Caco-2 (cell line): ENCODE results near the gene PI4K2B. TPM values are rescaled to one million over a fixed set of nuclear protein-coding genes. Genes with fewer than 3 reads are reported as not detected.
"Not testable (repeated sequence)": the region's sequence is repeated elsewhere in the genome, so short reads cannot be mapped to it uniquely, and the experiment has no call there.

Source experiments
- BruUV-seq: library from RNA; stranded (reverse); fragments of 400-500 nt; replicated peaks from 2 replicates; lab custom pipeline; 2021; lab: Mats Ljungman, UMichigan
- CTCF ChIA-PET: fragments of 300-600 bp; sonication (Branson Sonifier 250); formaldehyde crosslinking; loops from one replicate; lab custom pipeline; 2022; ENCODE audit warnings: antibody characterized with exemption; lab: Charles Lee
- POLR2A ChIA-PET: fragments of 300-600 bp; sonication (Branson Sonifier 250); formaldehyde crosslinking; loops from one replicate; lab custom pipeline; 2022; ENCODE audit warnings: antibody characterized with exemption; lab: Charles Lee
- DNase-seq, 2 experiments: peaks; one replicate each; pipeline versions ENCODE4 v3.0.0 to v3.0.0-alpha.2; 2020 to 2022
- H3K27me3 ChIP-seq: replicated peaks from 2 replicates; pipeline ENCODE4 v1.6.0; 2011; ENCODE audit warnings: low read length; ENCODE audit not compliant: control insufficient read depth, insufficient read depth
- H3K36me3 ChIP-seq: 2 replicates; pipeline ENCODE4 v1.5.1; 2011; ENCODE audit warnings: low read length; ENCODE audit not compliant: control insufficient read depth, insufficient read depth
- H3K4me1 ChIP-seq: fragments of 250-450 bp; sonication (Bioruptor Pico); 2 replicates; pipeline ENCODE4 v1.5.1; 2020; ENCODE audit warnings: mild to moderate bottlenecking
- H3K4me3 ChIP-seq: 2 replicates; pipeline ENCODE4 v1.5.1; 2011; ENCODE audit warnings: low read depth, mild to moderate bottlenecking, control low read depth, low read length
- H3K9me3 ChIP-seq: fragments of 250-450 bp; sonication (Bioruptor Pico); 2 replicates; pipeline ENCODE4 v1.5.1; 2020; ENCODE audit warnings: mild to moderate bottlenecking, moderate library complexity
- H3K27ac Mint-ChIP-seq: one replicate; pipeline ENCODE4 v1.8.0; 2022; ENCODE audit warnings: mixed read lengths; ENCODE audit not compliant: unreplicated experiment
- H3K27me3 Mint-ChIP-seq: one replicate; pipeline ENCODE4 v1.8.0; 2022; ENCODE audit warnings: mixed read lengths; ENCODE audit not compliant: insufficient read depth, unreplicated experiment
- H3K36me3 Mint-ChIP-seq: one replicate; pipeline ENCODE4 v1.8.0; 2022; ENCODE audit warnings: mild to moderate bottlenecking, mixed read lengths; ENCODE audit not compliant: insufficient read depth, unreplicated experiment
- H3K4me1 Mint-ChIP-seq: one replicate; pipeline ENCODE4 v1.8.0; 2022; ENCODE audit warnings: low read depth, mixed read lengths; ENCODE audit not compliant: unreplicated experiment
- H3K4me3 Mint-ChIP-seq: one replicate; pipeline ENCODE4 v1.8.0; 2022; ENCODE audit warnings: mild to moderate bottlenecking, moderate library complexity, mixed read lengths; ENCODE audit not compliant: unreplicated experiment
- H3K9me3 Mint-ChIP-seq: one replicate; pipeline ENCODE4 v1.8.0; 2022; ENCODE audit warnings: mixed read lengths; ENCODE audit not compliant: unreplicated experiment
- intact Hi-C: fragments of 100-400 bp; cut with micrococcal nuclease; formaldehyde crosslinking; loops from one replicate; pipeline ENCODE4 v1.10.0; 2022; ENCODE audit not compliant: unreplicated experiment
- total RNA-seq: library from RNA; stranded (reverse); gene quantifications from 2 replicates; pipeline ENCODE4 v1.2.3, GENCODE V29; 2022
- TF ChIP-seq, protein P1 (sequence below), 2 experiments: fragments of 200-600 bp in 1 of 2; IDR thresholded peaks; 1 replicate in 1 of 2; 2 replicates in 1 of 2; pipeline versions ENCODE4 v1.5.1 to v1.8.0; 2011 to 2022; ENCODE audit warnings: antibody characterized with exemption in 1 of 2, control low read depth in 1 of 2, inconsistent platforms in 1 of 2, low read depth in 1 of 2, low read length in 1 of 2, mild to moderate bottlenecking in 1 of 2, moderate library complexity in 1 of 2; ENCODE audit not compliant: insufficient read depth in 1 of 2, severe bottlenecking in 1 of 2, unreplicated experiment in 1 of 2

Gene PI4K2B
- total RNA-seq, 1 experiment from 2014 or later: 25.0 TPM

- DNase-seq: no peak
- H3K36me3 Mint-ChIP-seq: peaks cover 18% of the 10 kb centered on the region
- Histone ChIP-seq H3K36me3 (no peaks in the 10 kb centered on the region), H3K9me3 (no peaks in the 10 kb centered on the region), H3K27me3 (no peaks in the 10 kb centered on the region), H3K4me3 (no peak overlapping the region), H3K4me1 (peaks cover 5% of the 10 kb centered on the region)
- peaks cover 10% of the 10 kb centered on the region for H3K4me1 Mint-ChIP-seq
- TF ChIP-seq, protein P1, sequence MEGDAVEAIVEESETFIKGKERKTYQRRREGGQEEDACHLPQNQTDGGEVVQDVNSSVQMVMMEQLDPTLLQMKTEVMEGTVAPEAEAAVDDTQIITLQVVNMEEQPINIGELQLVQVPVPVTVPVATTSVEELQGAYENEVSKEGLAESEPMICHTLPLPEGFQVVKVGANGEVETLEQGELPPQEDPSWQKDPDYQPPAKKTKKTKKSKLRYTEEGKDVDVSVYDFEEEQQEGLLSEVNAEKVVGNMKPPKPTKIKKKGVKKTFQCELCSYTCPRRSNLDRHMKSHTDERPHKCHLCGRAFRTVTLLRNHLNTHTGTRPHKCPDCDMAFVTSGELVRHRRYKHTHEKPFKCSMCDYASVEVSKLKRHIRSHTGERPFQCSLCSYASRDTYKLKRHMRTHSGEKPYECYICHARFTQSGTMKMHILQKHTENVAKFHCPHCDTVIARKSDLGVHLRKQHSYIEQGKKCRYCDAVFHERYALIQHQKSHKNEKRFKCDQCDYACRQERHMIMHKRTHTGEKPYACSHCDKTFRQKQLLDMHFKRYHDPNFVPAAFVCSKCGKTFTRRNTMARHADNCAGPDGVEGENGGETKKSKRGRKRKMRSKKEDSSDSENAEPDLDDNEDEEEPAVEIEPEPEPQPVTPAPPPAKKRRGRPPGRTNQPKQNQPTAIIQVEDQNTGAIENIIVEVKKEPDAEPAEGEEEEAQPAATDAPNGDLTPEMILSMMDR (IDR thresholded peaks at IDR 0.05; ENCODE audit: insufficient read depth in 1 of 2, low read depth in 1 of 2, low read length in 1 of 2, severe bottlenecking in 1 of 2, unreplicated experiment in 1 of 2): no peak
- no peaks in the 10 kb centered on the region for H3K27me3 Mint-ChIP-seq
- intact Hi-C loops: no loop called here
- H3K4me3 Mint-ChIP-seq: no peak overlapping the region
- ChIA-PET POLR2A (interaction anchor here (0.6 kb wide), 1 partner anchor 60 kb away, joined by 3 read pairs; no protein-coding TSS in a partner anchor), CTCF (interaction anchor here (1.2 kb wide), 1 partner anchor 60 kb away, joined by 3 read pairs; the partner anchor contains the start of gene ZCCHC4)
- H3K27ac Mint-ChIP-seq: no peak overlapping the region
- no TSS peak for BruUV-seq
- no peaks in the 10 kb centered on the region for H3K9me3 Mint-ChIP-seq
Measured at GRCh38 chr4:25252230-25253070, 18.6 kb downstream of the PI4K2B start.

DNA sequence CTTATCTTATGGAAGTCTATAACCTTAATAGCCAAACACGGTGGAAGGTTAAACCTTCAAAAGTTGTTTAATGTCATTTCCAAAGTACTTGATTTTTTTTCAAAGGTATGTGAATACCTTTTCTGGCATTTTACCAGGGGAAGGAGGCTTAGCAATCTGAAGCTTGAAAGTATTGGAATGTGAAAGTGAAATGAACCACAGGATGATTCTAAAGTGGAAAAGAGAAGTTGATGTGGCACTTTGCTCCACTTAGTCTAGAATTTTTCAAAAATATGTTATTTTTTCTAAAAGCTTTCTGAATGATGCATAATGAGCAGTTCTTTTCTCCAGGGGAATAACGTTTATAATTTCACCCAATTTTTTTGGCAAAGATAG, 19.2 kb downstream of the PI4K2B start:
- Histone ChIP-seq H3K36me3 (no peaks in the 10 kb centered on the region), H3K4me3 (no peak overlapping the region), H3K9me3 (no peaks in the 10 kb centered on the region), H3K4me1 (peaks cover 9% of the 10 kb centered on the region), H3K27me3 (no peaks in the 10 kb centered on the region)
- peaks cover 18% of the 10 kb centered on the region for H3K36me3 Mint-ChIP-seq
- BruUV-seq: no TSS peak
- TF ChIP-seq, protein P1 (IDR thresholded peaks at IDR 0.05; ENCODE audit: insufficient read depth in 1 of 2, low read depth in 1 of 2, low read length in 1 of 2, severe bottlenecking in 1 of 2, unreplicated experiment in 1 of 2): no peak
- H3K4me1 Mint-ChIP-seq: peaks cover 10% of the 10 kb centered on the region
- no peak for DNase-seq
- no peaks in the 10 kb centered on the region for H3K27me3 Mint-ChIP-seq
- POLR2A ChIA-PET: interaction anchor here (0.6 kb wide), 1 partner anchor 59 kb away, joined by 3 read pairs; no protein-coding TSS in a partner anchor
- no peaks in the 10 kb centered on the region for H3K9me3 Mint-ChIP-seq
- CTCF ChIA-PET: interaction anchor here (1.2 kb wide), 1 partner anchor 59 kb away, joined by 3 read pairs; the partner anchor contains the start of gene ZCCHC4
- intact Hi-C loops: no loop called here
- no peak overlapping the region for H3K27ac Mint-ChIP-seq
- no peak overlapping the region for H3K4me3 Mint-ChIP-seq

- H3K9me3 Mint-ChIP-seq, POLR2A ChIA-PET, H3K27me3 ChIP-seq, H3K36me3 ChIP-seq, BruUV-seq, H3K27me3 Mint-ChIP-seq, H3K4me3 Mint-ChIP-seq, H3K4me3 ChIP-seq, H3K9me3 ChIP-seq, intact Hi-C loops, H3K27ac Mint-ChIP-seq, DNase-seq, H3K4me1 ChIP-seq: not testable (repeated sequence)
- CTCF ChIA-PET: interaction anchor here (1.2 kb wide), 1 partner anchor 59 kb away, joined by 3 read pairs; the partner anchor contains the start of gene ZCCHC4
- peaks cover 18% of the 10 kb centered on the region for H3K36me3 Mint-ChIP-seq
- H3K4me1 Mint-ChIP-seq: peaks cover 10% of the 10 kb centered on the region
Measured at GRCh38 chr4:25253786-25254185, 20.0 kb downstream of the PI4K2B start.
